H1 (cell line): ENCODE results near the gene EEIG2. TPM values are rescaled to one million over a fixed set of nuclear protein-coding genes. Genes with fewer than 3 reads are reported as not detected.
"Not testable (repeated sequence)": the region's sequence is repeated elsewhere in the genome, so short reads cannot be mapped to it uniquely, and the experiment has no call there.

Source experiments
- CTCF ChIA-PET: fragments of 300-600 bp; sonication (Branson Sonifier 250); formaldehyde crosslinking; loops from one replicate; lab custom pipeline; 2021; ENCODE audit not compliant: partially characterized antibody; lab: Charles Lee
- POLR2A ChIA-PET: fragments of 300-600 bp; sonication (Branson Sonifier 250); formaldehyde crosslinking; loops from one replicate; lab custom pipeline; 2021; ENCODE audit warnings: inconsistent platforms; ENCODE audit not compliant: partially characterized antibody; lab: Charles Lee
- DNase-seq, 2 experiments: peaks; one replicate each; pipeline versions ENCODE4 v3.0.0 to v3.0.0-alpha.2; 2010 to 2022; ENCODE audit warnings: low spot score in 2 of 2, low read depth in 1 of 2, mixed read lengths in 1 of 2
- FAIRE-seq: peaks from 2 replicates; lab custom pipeline; 2011; peaks lifted over from hg19 to GRCh38; lab: Jason Lieb, UNC
- H2AFZ ChIP-seq: 2 replicates; pipeline ENCODE4 v1.8.1; 2012; ENCODE audit warnings: low read length, inconsistent platforms
- H2AK5ac ChIP-seq: 2 replicates; pipeline ENCODE4 v1.6.1; 2013; ENCODE audit warnings: low read depth, low read length
- H2BK120ac ChIP-seq: replicated peaks from 2 replicates; pipeline ENCODE3; 2013; ENCODE audit warnings: low read depth, low read length, inconsistent platforms
- H2BK12ac ChIP-seq: 2 replicates; pipeline ENCODE4 v1.6.1; 2013; ENCODE audit warnings: low read depth, low read length
- H2BK15ac ChIP-seq: 2 replicates; pipeline ENCODE4 v1.6.1; 2013; ENCODE audit warnings: low read length
- H2BK20ac ChIP-seq: 2 replicates; pipeline ENCODE4 v1.6.1; 2013; ENCODE audit warnings: low read length
- H2BK5ac ChIP-seq: 2 replicates; pipeline ENCODE4 v1.6.1; 2013; ENCODE audit warnings: low read depth, low read length
- H3K14ac ChIP-seq: 2 replicates; pipeline ENCODE4 v1.6.1; 2013; ENCODE audit warnings: inconsistent platforms; ENCODE audit not compliant: insufficient read length
- H3K18ac ChIP-seq: 2 replicates; pipeline ENCODE4 v1.6.1; 2013; ENCODE audit warnings: low read length; ENCODE audit errors: extremely low read depth
- H3K23ac ChIP-seq: 2 replicates; pipeline ENCODE4 v1.6.1; 2013; ENCODE audit warnings: inconsistent platforms; ENCODE audit not compliant: insufficient read length
- H3K23me2 ChIP-seq: 2 replicates; pipeline ENCODE4 v1.6.1; 2013; ENCODE audit warnings: low read depth, low read length
- H3K27ac ChIP-seq: 2 replicates; pipeline ENCODE4 v1.6.1; 2011; ENCODE audit warnings: low read depth, low read length, inconsistent platforms
- H3K27me3 ChIP-seq, 4 experiments: replicated peaks in 1 of 4; 1 replicate in 1 of 4; 2 replicates in 3 of 4; pipeline versions ENCODE4 v1.6.1 to v1.8.1; 2011 to 2013; ENCODE audit warnings: low read length in 3 of 4, mild to moderate bottlenecking in 3 of 4, inconsistent platforms in 2 of 4, mixed read lengths in 2 of 4, moderate library complexity in 1 of 4; ENCODE audit not compliant: control insufficient read depth in 3 of 4, insufficient read depth in 3 of 4; ENCODE audit errors: extremely low read depth in 1 of 4
- H3K36me3 ChIP-seq, 4 experiments: 2 replicates each; pipeline versions ENCODE4 v1.6.1 to v1.8.1; 2011 to 2013; ENCODE audit warnings: mild to moderate bottlenecking in 4 of 4, low read length in 3 of 4, moderate library complexity in 2 of 4, control low read depth in 1 of 4, inconsistent platforms in 1 of 4; ENCODE audit not compliant: insufficient read depth in 4 of 4, control insufficient read depth in 2 of 4
- H3K4ac ChIP-seq: replicated peaks from 2 replicates; pipeline ENCODE3; 2013; ENCODE audit warnings: low read length, low read depth, mixed read lengths, inconsistent platforms; ENCODE audit not compliant: insufficient read length
- H3K4me1 ChIP-seq, 4 experiments: replicated peaks in 1 of 4; 1 replicate in 1 of 4; 2 replicates in 3 of 4; pipeline versions ENCODE4 v1.6.1 to v1.8.1; 2011 to 2013; ENCODE audit warnings: low read length in 3 of 4, inconsistent platforms in 2 of 4, mixed read lengths in 1 of 4; ENCODE audit not compliant: insufficient read depth in 4 of 4, control insufficient read depth in 3 of 4
- H3K4me2 ChIP-seq, 2 experiments: 2 replicates each; pipeline versions ENCODE4 v1.6.1 to v1.8.1; 2011 to 2013; ENCODE audit warnings: low read depth in 2 of 2, low read length in 2 of 2, control low read depth in 1 of 2, inconsistent platforms in 1 of 2, mild to moderate bottlenecking in 1 of 2; ENCODE audit not compliant: insufficient read depth in 1 of 2
- H3K4me3 ChIP-seq, 4 experiments: fragments of 200-600, 300-600 bp in 1 of 4; sonication (generic), shearing (Covaris generic), sonication (Bioruptor Twin) in 1 of 4; 2 replicates each; pipeline versions ENCODE4 v1.5.1 to v1.8.1; 2011 to 2016; ENCODE audit warnings: low read length in 4 of 4, low read depth in 3 of 4, control low read depth in 2 of 4, inconsistent platforms in 2 of 4, mild to moderate bottlenecking in 2 of 4, mixed read lengths in 1 of 4, moderate library complexity in 1 of 4; ENCODE audit not compliant: insufficient read depth in 2 of 4; ENCODE audit errors: extremely low read depth in 1 of 4
- H3K56ac ChIP-seq: replicated peaks from 2 replicates; pipeline ENCODE3; 2013; ENCODE audit warnings: low read depth, mild to moderate bottlenecking, mixed read lengths, low read length, inconsistent platforms; ENCODE audit not compliant: insufficient read length
- H3K79me1 ChIP-seq: 2 replicates; pipeline ENCODE4 v1.6.1; 2013; ENCODE audit warnings: low read depth, low read length, control low read depth
- H3K79me2 ChIP-seq, 2 experiments: 2 replicates each; pipeline versions ENCODE4 v1.6.1 to v1.8.1; 2012 to 2013; ENCODE audit warnings: low read length in 2 of 2, mild to moderate bottlenecking in 2 of 2, inconsistent platforms in 1 of 2; ENCODE audit not compliant: insufficient read depth in 2 of 2, control insufficient read depth in 1 of 2
- H3K9ac ChIP-seq, 4 experiments: replicated peaks in 1 of 4; 1 replicate in 1 of 4; 2 replicates in 3 of 4; pipeline versions ENCODE4 v1.6.1 to v1.8.1; 2011 to 2013; ENCODE audit warnings: low read depth in 3 of 4, low read length in 3 of 4, control low read depth in 2 of 4, mild to moderate bottlenecking in 2 of 4, moderate library complexity in 2 of 4, inconsistent platforms in 1 of 4; ENCODE audit errors: extremely low read depth in 1 of 4
- H3K9me3 ChIP-seq, 2 experiments: 2 replicates each; pipeline versions ENCODE4 v1.6.1 to v1.8.1; 2012 to 2013; ENCODE audit warnings: mild to moderate bottlenecking in 2 of 2, moderate library complexity in 2 of 2, control low read depth in 1 of 2, inconsistent platforms in 1 of 2, low read depth in 1 of 2, low read length in 1 of 2, mixed read lengths in 1 of 2; ENCODE audit not compliant: insufficient read depth in 2 of 2
- H4K20me1 ChIP-seq, 2 experiments: replicated peaks in 1 of 2; 2 replicates each; pipeline versions ENCODE3 to v1.8.1; 2011 to 2013; ENCODE audit warnings: inconsistent platforms in 2 of 2, low read length in 2 of 2, mild to moderate bottlenecking in 1 of 2; ENCODE audit not compliant: insufficient read depth in 2 of 2, control insufficient read depth in 1 of 2
- H4K5ac ChIP-seq: 2 replicates; pipeline ENCODE4 v1.6.1; 2013; ENCODE audit warnings: low read length, low read depth, mixed read lengths, inconsistent platforms; ENCODE audit not compliant: insufficient read length
- H4K8ac ChIP-seq: 2 replicates; pipeline ENCODE4 v1.8.0; 2013; ENCODE audit warnings: mild to moderate bottlenecking, moderate library complexity, low read length, inconsistent platforms; ENCODE audit not compliant: insufficient read depth; ENCODE audit errors: extremely low read depth
- H4K91ac ChIP-seq: replicated peaks from 2 replicates; pipeline ENCODE3; 2013; ENCODE audit warnings: low read length, mixed read lengths, inconsistent platforms; ENCODE audit not compliant: insufficient read length
- WGBS, 2 experiments: shearing (Covaris generic) in 1 of 2; methylation state at CpG; one replicate each; pipeline versions ENCODE4 v1.1.6 to v1.1.7; 2013 to 2015; ENCODE audit warnings: low lambda C conversion rate in 2 of 2, mixed read lengths in 2 of 2, inconsistent platforms in 1 of 2, low coverage in 1 of 2, missing lambda C conversion rate in 1 of 2; ENCODE audit not compliant: insufficient replicate concordance in 2 of 2, insufficient coverage in 1 of 2, insufficient read length in 1 of 2; ENCODE audit errors: extremely low coverage in 1 of 2, missing lambda C conversion rate in 1 of 2; 5-methylcytosine and 5-hydroxymethylcytosine counted together
- polyA plus RNA-seq, 7 experiments: library from polyadenylated mRNA; depleted of rRNA in 3 of 7; stranded (reverse) in 5 of 7; unstranded in 2 of 7; fragments of >200 nt in 5 of 7; fragments of 200-250 nt in 2 of 7; gene quantifications; 1 replicate in 5 of 7; 2 replicates in 1 of 7; 4 replicates in 1 of 7; pipeline versions ENCODE4 v1.2.1 to v1.2.3, GENCODE V29; 2011 to 2013; ENCODE audit warnings: missing spikeins in 2 of 7, mixed read lengths in 2 of 7
- total RNA-seq: library from RNA; stranded (reverse); fragmentation: NEBNext Ultra II Directional; extraction: Animal tissue kit (Norgen Biotek cat#: 25700); gene quantifications from 2 replicates; pipeline ENCODE4 v1.2.1, GENCODE V29; 2021

The EEIG2 gene
- total and polyA plus RNA-seq, 2 of the 8 experiments (the other 6 are each of a cell fraction or from before 2014, with no cell fraction given), result 6.1 to 20.1 TPM

DNA sequence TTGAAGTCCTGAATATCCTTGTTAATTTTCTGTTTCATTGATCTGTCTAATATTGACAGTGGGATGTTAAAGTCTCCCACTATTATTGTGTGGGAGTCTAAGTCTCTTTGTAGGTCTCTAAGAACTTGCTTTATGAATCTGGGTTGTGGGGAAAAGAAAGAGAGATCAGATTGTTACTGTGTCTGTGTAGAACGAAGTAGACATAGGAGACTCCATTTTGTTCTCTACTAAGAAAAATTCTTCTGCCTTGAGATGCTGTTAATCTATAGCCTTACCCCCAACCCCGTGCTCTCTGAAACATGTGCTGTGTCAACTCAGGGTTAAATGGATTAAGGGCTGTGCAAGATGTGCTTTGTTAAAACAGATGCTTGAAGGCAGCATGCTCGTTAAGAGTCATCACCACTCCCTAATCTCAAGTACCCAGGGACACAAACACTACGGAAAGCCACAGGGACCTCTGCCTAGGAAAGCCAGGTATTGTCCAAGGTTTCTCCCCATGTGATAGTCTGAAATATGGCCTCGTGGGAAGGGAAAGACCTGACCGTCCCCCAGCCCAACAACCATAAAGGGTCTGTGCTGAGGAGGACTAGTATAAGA lies 42.5 kb upstream of the EEIG2 start:
- H3K23me2 ChIP-seq, H3K56ac ChIP-seq, DNase-seq, H2BK20ac ChIP-seq, H3K27me3 ChIP-seq, H2AFZ ChIP-seq, H2BK120ac ChIP-seq, H2BK5ac ChIP-seq, H3K4me2 ChIP-seq, H3K9ac ChIP-seq, H3K23ac ChIP-seq, H4K91ac ChIP-seq, H4K20me1 ChIP-seq, H3K18ac ChIP-seq, H4K8ac ChIP-seq, H2AK5ac ChIP-seq, H3K9me3 ChIP-seq, H3K4me1 ChIP-seq, H4K5ac ChIP-seq, H3K36me3 ChIP-seq, FAIRE-seq, H3K4ac ChIP-seq, H3K79me2 ChIP-seq, H3K4me3 ChIP-seq, H2BK15ac ChIP-seq, H3K79me1 ChIP-seq, H2BK12ac ChIP-seq, POLR2A ChIA-PET, H3K14ac ChIP-seq, H3K27ac ChIP-seq: not testable (repeated sequence)
- 86% methylated on average over 6 of the region's 6 CpGs; no CpG with 5 or more reads in 1 of the 2 experiments for WGBS, 2 experiments
- CTCF ChIA-PET, result interaction anchor here (8.5 kb wide), 1 partner anchor 45 kb away, joined by 127 read pairs; the partner anchor contains the start of gene EEIG2
